Limb (tissue), 2 donors: ENCODE measurements around the gene RAB6B.

ENCODE experiments used
- DNase-seq, 2 donors: peaks; one replicate each; pipeline ENCODE4 v3.0.0-alpha.2; 2016; ENCODE audit errors: extremely low spot score in 2 of 2

The RAB6B gene

DNA sequence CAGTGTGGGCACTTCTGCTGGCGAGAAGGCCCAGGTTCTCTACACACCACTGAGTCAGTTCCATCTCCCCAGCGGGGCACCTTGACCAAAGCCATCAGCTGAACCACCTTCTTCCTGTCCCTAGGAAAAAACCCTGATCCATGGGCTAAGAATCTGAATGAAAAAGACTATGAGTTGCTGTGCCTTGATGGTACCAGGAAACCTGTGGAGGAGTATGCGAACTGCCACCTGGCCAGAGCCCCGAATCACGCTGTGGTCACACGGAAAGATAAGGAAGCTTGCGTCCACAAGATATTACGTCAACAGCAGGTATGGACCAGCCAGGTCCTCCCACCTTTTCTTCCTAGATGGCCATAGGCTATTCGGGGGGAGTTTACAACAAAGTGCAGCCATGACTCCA is 120.4 kb downstream of the RAB6B start:
- DNase-seq, result no peak
